Progenitor cell of endocrine pancreas (in vitro differentiated cells): ENCODE data around the gene TCF7. TPM values are rescaled to one million over a fixed set of nuclear protein-coding genes. Genes with fewer than 3 reads are reported as not detected.

Experiments
- DNase-seq: peaks from one replicate; pipeline ENCODE4 v3.0.0; 2021; ENCODE audit warnings: low spot score; ENCODE audit not compliant: unreplicated experiment
- H3K27ac Mint-ChIP-seq: 2 replicates; pipeline ENCODE4 v1.8.0; 2021; ENCODE audit warnings: mild to moderate bottlenecking, moderate library complexity, mixed read lengths
- H3K27me3 Mint-ChIP-seq: 2 replicates; pipeline ENCODE4 v1.8.0; 2021; ENCODE audit warnings: mixed read lengths
- H3K36me3 Mint-ChIP-seq: 2 replicates; pipeline ENCODE4 v1.8.0; 2022; ENCODE audit warnings: mixed read lengths; ENCODE audit not compliant: insufficient read depth
- H3K4me1 Mint-ChIP-seq: 2 replicates; pipeline ENCODE4 v1.8.0; 2021; ENCODE audit warnings: low read depth, mixed read lengths
- H3K4me3 Mint-ChIP-seq: 2 replicates; pipeline ENCODE4 v1.8.0; 2021; ENCODE audit warnings: low read depth, mild to moderate bottlenecking, moderate library complexity, mixed read lengths
- H3K9me3 Mint-ChIP-seq: 2 replicates; pipeline ENCODE4 v1.8.0; 2021; ENCODE audit warnings: low read depth, mixed read lengths
- CTCF ChIP-seq: fragments of 200-600 bp; sonication (generic); IDR thresholded peaks from one replicate; pipeline ENCODE4 v1.5.0; 2021; ENCODE audit warnings: antibody characterized with exemption, mild to moderate bottlenecking; ENCODE audit not compliant: unreplicated experiment
- total RNA-seq: library from RNA; stranded (reverse); gene quantifications from 2 replicates; pipeline ENCODE4 v1.2.1, GENCODE V29; 2021

The TCF7 gene
- total RNA-seq, 1 donor from 2014 or later, result 14.4 TPM

GRCh38 chr5:134142052-134142451 lies 27.6 kb downstream of the TCF7 start:
- H3K4me3 Mint-ChIP-seq, result no peak overlapping the region
- no peak for TF ChIP-seq CTCF
- no peak overlapping the region for H3K27ac Mint-ChIP-seq
- no peaks in the 10 kb centered on the region for H3K4me1 Mint-ChIP-seq
- peaks cover 1% of the 10 kb centered on the region for H3K36me3 Mint-ChIP-seq
- no peaks in the 10 kb centered on the region for H3K27me3 Mint-ChIP-seq
- no peaks in the 10 kb centered on the region for H3K9me3 Mint-ChIP-seq
- DNase-seq, result peak; percentile 7

GRCh38 chr5:134142806-134143205 lies 28.3 kb downstream of the TCF7 start:
- DNase-seq, result peak; percentile 7
- no peak for TF ChIP-seq CTCF
- Mint-ChIP-seq H3K4me3 (no peak overlapping the region), H3K27me3 (no peaks in the 10 kb centered on the region), H3K27ac (no peak overlapping the region), H3K36me3 (peaks cover 1% of the 10 kb centered on the region), H3K9me3 (no peaks in the 10 kb centered on the region), H3K4me1 (no peaks in the 10 kb centered on the region)

GRCh38 chr5:134143431-134143830 lies 28.9 kb downstream of the TCF7 start:
- H3K27ac Mint-ChIP-seq, result no peak overlapping the region
- no peak overlapping the region for H3K4me3 Mint-ChIP-seq
- no peaks in the 10 kb centered on the region for H3K4me1 Mint-ChIP-seq
- DNase-seq, result peak; percentile 1
- TF ChIP-seq CTCF, result no peak
- H3K36me3 Mint-ChIP-seq, result peaks cover 4% of the 10 kb centered on the region
- H3K9me3 Mint-ChIP-seq, result no peaks in the 10 kb centered on the region
- no peaks in the 10 kb centered on the region for H3K27me3 Mint-ChIP-seq

GRCh38 chr5:134143944-134144941 lies 29.8 kb downstream of the TCF7 start:
- DNase-seq, result no peak
- Mint-ChIP-seq H3K36me3 (peaks cover 4% of the 10 kb centered on the region), H3K9me3 (no peaks in the 10 kb centered on the region), H3K27me3 (no peaks in the 10 kb centered on the region), H3K27ac (peak overlapping the region; percentile 31), H3K4me1 (peaks cover 2% of the 10 kb centered on the region), H3K4me3 (no peak overlapping the region)
- no peak for TF ChIP-seq CTCF

- no peaks in the 10 kb centered on the region for H3K9me3 Mint-ChIP-seq
- H3K36me3 Mint-ChIP-seq, result peaks cover 4% of the 10 kb centered on the region
- peaks cover 10% of the 10 kb centered on the region for H3K4me1 Mint-ChIP-seq
- no peak for TF ChIP-seq CTCF
- no peaks in the 10 kb centered on the region for H3K27me3 Mint-ChIP-seq
- no peak for DNase-seq
- H3K27ac Mint-ChIP-seq, result peak overlapping the region; percentile 31
- H3K4me3 Mint-ChIP-seq, result no peak overlapping the region
These were observed 30.7 kb downstream of the TCF7 start for GRCh38 chr5:134145041-134145757.
